K562 (cell line): ENCODE results near the gene KCNK3. TPM values are rescaled to one million over a fixed set of nuclear protein-coding genes. Genes with fewer than 3 reads are reported as not detected.

Source experiments
- BDP1 ChIP-seq: IDR thresholded peaks from 3 replicates; pipeline ENCODE4 v1.6.1; 2011; ENCODE audit not compliant: insufficient read length, insufficient read depth
- CBFB ChIP-seq: sonication (generic); formaldehyde crosslinking; IDR thresholded peaks from 2 replicates; pipeline ENCODE4 v1.4.0; 2020; ENCODE audit warnings: mild to moderate bottlenecking, missing genetic modification reagents
- HIVEP1 ChIP-seq: fragments of 250-450 bp; sonication (Bioruptor Pico); IDR thresholded peaks from 2 replicates; pipeline ENCODE4 v1.4.0; 2020; ENCODE audit warnings: mild to moderate bottlenecking
- LEF1 ChIP-seq: fragments of 450-650 bp; IDR thresholded peaks from 2 replicates; pipeline ENCODE4 v1.6.1; 2016; ENCODE audit warnings: mild to moderate bottlenecking
- MBD2 ChIP-seq: sonication (generic); IDR thresholded peaks from 2 replicates; pipeline ENCODE4 v1.6.1; 2016; ENCODE audit warnings: low read depth, borderline replicate concordance
- TEAD4 ChIP-seq, 2 experiments: sonication (generic) in 1 of 2; formaldehyde crosslinking in 1 of 2; IDR thresholded peaks; 2 replicates each; pipeline versions ENCODE4 v1.6.1 to v1.8.0; 2012 to 2022; ENCODE audit warnings: borderline replicate concordance in 1 of 2, inconsistent platforms in 1 of 2, low read length in 1 of 2, mild to moderate bottlenecking in 1 of 2, missing genetic modification reagents in 1 of 2
- polyA plus RNA-seq, 8 experiments: library from polyadenylated mRNA; depleted of rRNA in 4 of 8; stranded (reverse) in 5 of 8; unstranded in 3 of 8; fragments of >200 nt; fragmentation: Nextera tagmentation in 2 of 8; fragmentation: Illumina TruSeq in 1 of 8; extraction: Ambion mirVana in 2 of 8; extraction: Trizol in 1 of 8; gene quantifications; 2 replicates each; pipeline versions ENCODE4 v1.2.1 to v1.2.3, GENCODE V29; 2011 to 2014; ENCODE audit warnings: inconsistent platforms in 1 of 8, missing spikeins in 1 of 8
- total RNA-seq, 7 experiments: library from RNA; depleted of rRNA in 6 of 7; stranded (reverse); fragments of >200 nt in 6 of 7; fragmentation: Illumina TruSeq in 2 of 7; extraction: Trizol in 2 of 7; gene quantifications; 2 replicates each; pipeline versions ENCODE4 v1.2.1 to v1.2.3, GENCODE V29; 2011 to 2021; ENCODE audit warnings: low replicate concordance in 1 of 7
- TF ChIP-seq, protein P1 (sequence below): fragments of 200-800 bp; sonication (Bioruptor generic); IDR thresholded peaks from 2 replicates; pipeline ENCODE4 v1.6.1; 2017; ENCODE audit warnings: missing genetic modification characterization, missing compliant biosample characterization
- TF ChIP-seq, protein P2 (sequence below): IDR thresholded peaks from 2 replicates; pipeline ENCODE4 v1.6.1; 2011; ENCODE audit warnings: borderline replicate concordance, low read depth, mild to moderate bottlenecking, moderate library complexity, low read length; ENCODE audit not compliant: insufficient read depth, poor library complexity, severe bottlenecking
- TF ChIP-seq, protein P3 (sequence below): fragments of 250-450 bp; sonication (Bioruptor Pico); IDR thresholded peaks from 2 replicates; pipeline ENCODE4 v1.8.0; 2022; ENCODE audit warnings: inconsistent platforms, mild to moderate bottlenecking, moderate library complexity, borderline replicate concordance
- TF ChIP-seq, protein P4 (sequence below), 2 experiments: fragments of 250-450 bp in 1 of 2; fragments of 450-650 bp in 1 of 2; sonication (Bioruptor Pico) in 1 of 2; IDR thresholded peaks; 2 replicates each; pipeline versions ENCODE4 v1.6.1 to v1.8.0; 2016 to 2021; ENCODE audit warnings: mild to moderate bottlenecking in 2 of 2, moderate library complexity in 2 of 2, missing compliant biosample characterization in 1 of 2, missing genetic modification characterization in 1 of 2
- TF ChIP-seq, protein P5 (sequence below): fragments of 450-650 bp; formaldehyde crosslinking; IDR thresholded peaks from 2 replicates; pipeline ENCODE4 v1.4.0; 2020; ENCODE audit warnings: mild to moderate bottlenecking, moderate library complexity
- TF ChIP-seq, protein P6 (sequence below): fragments of 450-650 bp; IDR thresholded peaks from 2 replicates; pipeline ENCODE4 v1.6.1; 2018; ENCODE audit not compliant: partially characterized antibody
- TF ChIP-seq, protein P7 (sequence below): IDR thresholded peaks from 3 replicates; pipeline ENCODE4 v1.6.1; 2011; ENCODE audit warnings: borderline replicate concordance, mild to moderate bottlenecking; ENCODE audit not compliant: insufficient read length, insufficient read depth

KCNK3 gene
- total and polyA plus RNA-seq, 9 of the 15 experiments (the other 6 are each of a cell fraction or from before 2014, with no cell fraction given): 0.01 to 0.20 (median 0.07) TPM; not detected in 5

DNA sequence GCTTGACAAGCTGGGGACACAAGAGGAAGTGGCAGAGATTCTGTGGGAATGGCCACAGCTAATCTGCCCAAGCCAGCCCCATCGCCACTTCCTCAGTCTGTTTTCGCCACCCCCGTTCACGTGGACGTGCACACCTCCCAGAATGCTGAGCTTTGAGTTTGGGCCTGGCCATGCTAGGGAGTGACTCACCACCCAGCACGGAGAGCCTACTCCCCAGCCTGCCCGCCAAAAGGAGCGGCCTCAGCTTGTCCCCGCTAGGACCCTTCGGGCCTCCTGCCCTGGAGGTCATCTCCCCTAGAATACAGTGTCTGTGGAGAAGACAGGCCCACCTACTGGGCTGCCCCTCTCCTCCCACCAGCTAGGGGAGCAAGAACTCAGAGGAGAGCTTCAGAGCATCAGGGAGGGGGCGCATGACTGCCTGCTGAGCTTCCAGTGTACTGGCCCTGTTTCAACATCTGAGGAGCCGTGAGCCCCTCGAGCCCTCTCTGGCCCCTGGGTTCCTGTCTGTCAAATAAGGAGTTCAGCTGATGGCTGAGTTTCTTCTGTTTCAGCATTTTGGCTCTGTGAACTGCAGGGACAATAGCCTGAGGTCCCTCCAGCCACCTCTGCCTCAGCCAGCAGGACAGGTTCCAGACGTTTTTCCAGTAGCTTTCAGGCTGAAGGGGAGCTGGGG lies 76.7 kb downstream of the KCNK3 start (continued):
- TF ChIP-seq, protein P1, sequence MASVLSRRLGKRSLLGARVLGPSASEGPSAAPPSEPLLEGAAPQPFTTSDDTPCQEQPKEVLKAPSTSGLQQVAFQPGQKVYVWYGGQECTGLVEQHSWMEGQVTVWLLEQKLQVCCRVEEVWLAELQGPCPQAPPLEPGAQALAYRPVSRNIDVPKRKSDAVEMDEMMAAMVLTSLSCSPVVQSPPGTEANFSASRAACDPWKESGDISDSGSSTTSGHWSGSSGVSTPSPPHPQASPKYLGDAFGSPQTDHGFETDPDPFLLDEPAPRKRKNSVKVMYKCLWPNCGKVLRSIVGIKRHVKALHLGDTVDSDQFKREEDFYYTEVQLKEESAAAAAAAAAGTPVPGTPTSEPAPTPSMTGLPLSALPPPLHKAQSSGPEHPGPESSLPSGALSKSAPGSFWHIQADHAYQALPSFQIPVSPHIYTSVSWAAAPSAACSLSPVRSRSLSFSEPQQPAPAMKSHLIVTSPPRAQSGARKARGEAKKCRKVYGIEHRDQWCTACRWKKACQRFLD (CRISPR knock-in tag): peak; percentile 76; the same call in 1 of the 2 replicates
- 0 out of 2 replicates have a peak, but pooled peaks have one; percentile 16 for TF ChIP-seq HIVEP1
- TF ChIP-seq, protein P2, sequence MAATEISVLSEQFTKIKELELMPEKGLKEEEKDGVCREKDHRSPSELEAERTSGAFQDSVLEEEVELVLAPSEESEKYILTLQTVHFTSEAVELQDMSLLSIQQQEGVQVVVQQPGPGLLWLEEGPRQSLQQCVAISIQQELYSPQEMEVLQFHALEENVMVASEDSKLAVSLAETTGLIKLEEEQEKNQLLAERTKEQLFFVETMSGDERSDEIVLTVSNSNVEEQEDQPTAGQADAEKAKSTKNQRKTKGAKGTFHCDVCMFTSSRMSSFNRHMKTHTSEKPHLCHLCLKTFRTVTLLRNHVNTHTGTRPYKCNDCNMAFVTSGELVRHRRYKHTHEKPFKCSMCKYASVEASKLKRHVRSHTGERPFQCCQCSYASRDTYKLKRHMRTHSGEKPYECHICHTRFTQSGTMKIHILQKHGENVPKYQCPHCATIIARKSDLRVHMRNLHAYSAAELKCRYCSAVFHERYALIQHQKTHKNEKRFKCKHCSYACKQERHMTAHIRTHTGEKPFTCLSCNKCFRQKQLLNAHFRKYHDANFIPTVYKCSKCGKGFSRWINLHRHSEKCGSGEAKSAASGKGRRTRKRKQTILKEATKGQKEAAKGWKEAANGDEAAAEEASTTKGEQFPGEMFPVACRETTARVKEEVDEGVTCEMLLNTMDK: no peak
- peak; percentile 84 for TF ChIP-seq LEF1
- TF ChIP-seq, protein P3, sequence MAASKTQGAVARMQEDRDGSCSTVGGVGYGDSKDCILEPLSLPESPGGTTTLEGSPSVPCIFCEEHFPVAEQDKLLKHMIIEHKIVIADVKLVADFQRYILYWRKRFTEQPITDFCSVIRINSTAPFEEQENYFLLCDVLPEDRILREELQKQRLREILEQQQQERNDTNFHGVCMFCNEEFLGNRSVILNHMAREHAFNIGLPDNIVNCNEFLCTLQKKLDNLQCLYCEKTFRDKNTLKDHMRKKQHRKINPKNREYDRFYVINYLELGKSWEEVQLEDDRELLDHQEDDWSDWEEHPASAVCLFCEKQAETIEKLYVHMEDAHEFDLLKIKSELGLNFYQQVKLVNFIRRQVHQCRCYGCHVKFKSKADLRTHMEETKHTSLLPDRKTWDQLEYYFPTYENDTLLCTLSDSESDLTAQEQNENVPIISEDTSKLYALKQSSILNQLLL: no peak
- peak; percentile 94 for TF ChIP-seq CBFB
- TF ChIP-seq, protein P4, sequence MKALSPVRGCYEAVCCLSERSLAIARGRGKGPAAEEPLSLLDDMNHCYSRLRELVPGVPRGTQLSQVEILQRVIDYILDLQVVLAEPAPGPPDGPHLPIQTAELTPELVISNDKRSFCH (CRISPR knock-in tag; IDR thresholded peaks at IDR 0.05): no peak
- TF ChIP-seq, protein P4 (tag; IDR thresholded peaks at IDR 0.05): peak; percentile 84; the same call in 1 of the 2 replicates
- TF ChIP-seq TEAD4 (IDR thresholded peaks at IDR 0.05; ENCODE audit: low read length): peak; percentile 88
- no peak for TF ChIP-seq TEAD4 (CRISPR knock-in tag; IDR thresholded peaks at IDR 0.05; ENCODE audit: borderline replicate concordance)
- TF ChIP-seq, protein P5, sequence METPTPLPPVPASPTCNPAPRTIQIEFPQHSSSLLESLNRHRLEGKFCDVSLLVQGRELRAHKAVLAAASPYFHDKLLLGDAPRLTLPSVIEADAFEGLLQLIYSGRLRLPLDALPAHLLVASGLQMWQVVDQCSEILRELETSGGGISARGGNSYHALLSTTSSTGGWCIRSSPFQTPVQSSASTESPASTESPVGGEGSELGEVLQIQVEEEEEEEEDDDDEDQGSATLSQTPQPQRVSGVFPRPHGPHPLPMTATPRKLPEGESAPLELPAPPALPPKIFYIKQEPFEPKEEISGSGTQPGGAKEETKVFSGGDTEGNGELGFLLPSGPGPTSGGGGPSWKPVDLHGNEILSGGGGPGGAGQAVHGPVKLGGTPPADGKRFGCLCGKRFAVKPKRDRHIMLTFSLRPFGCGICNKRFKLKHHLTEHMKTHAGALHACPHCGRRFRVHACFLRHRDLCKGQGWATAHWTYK (CRISPR knock-in tag): peak; percentile 97
- TF ChIP-seq, protein P6, sequence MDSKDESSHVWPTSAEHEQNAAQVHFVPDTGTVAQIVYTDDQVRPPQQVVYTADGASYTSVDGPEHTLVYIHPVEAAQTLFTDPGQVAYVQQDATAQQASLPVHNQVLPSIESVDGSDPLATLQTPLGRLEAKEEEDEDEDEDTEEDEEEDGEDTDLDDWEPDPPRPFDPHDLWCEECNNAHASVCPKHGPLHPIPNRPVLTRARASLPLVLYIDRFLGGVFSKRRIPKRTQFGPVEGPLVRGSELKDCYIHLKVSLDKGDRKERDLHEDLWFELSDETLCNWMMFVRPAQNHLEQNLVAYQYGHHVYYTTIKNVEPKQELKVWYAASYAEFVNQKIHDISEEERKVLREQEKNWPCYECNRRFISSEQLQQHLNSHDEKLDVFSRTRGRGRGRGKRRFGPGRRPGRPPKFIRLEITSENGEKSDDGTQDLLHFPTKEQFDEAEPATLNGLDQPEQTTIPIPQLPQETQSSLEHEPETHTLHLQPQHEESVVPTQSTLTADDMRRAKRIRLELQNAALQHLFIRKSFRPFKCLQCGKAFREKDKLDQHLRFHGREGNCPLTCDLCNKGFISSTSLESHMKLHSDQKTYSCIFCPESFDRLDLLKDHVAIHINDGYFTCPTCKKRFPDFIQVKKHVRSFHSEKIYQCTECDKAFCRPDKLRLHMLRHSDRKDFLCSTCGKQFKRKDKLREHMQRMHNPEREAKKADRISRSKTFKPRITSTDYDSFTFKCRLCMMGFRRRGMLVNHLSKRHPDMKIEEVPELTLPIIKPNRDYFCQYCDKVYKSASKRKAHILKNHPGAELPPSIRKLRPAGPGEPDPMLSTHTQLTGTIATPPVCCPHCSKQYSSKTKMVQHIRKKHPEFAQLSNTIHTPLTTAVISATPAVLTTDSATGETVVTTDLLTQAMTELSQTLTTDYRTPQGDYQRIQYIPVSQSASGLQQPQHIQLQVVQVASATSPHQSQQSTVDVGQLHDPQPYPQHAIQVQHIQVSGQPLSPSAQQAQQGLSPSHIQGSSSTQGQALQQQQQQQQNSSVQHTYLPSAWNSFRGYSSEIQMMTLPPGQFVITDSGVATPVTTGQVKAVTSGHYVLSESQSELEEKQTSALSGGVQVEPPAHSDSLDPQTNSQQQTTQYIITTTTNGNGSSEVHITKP: peak; percentile 72
- peak; percentile 68 for TF ChIP-seq MBD2
- TF ChIP-seq, protein P7, sequence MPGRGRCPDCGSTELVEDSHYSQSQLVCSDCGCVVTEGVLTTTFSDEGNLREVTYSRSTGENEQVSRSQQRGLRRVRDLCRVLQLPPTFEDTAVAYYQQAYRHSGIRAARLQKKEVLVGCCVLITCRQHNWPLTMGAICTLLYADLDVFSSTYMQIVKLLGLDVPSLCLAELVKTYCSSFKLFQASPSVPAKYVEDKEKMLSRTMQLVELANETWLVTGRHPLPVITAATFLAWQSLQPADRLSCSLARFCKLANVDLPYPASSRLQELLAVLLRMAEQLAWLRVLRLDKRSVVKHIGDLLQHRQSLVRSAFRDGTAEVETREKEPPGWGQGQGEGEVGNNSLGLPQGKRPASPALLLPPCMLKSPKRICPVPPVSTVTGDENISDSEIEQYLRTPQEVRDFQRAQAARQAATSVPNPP: no peak
- no peak for TF ChIP-seq BDP1
